ENCODE results near the gene STRIP2. TPM values are rescaled to one million over a fixed set of nuclear protein-coding genes. Genes with fewer than 3 reads are reported as not detected.

STRIP2 gene
- total RNA-seq, 1 experiment from 2014 or later, result 6.5 TPM

GRCh38 chr7:129513546-129513945, 79.3 kb downstream of the STRIP2 start:
- peak overlapping the region; percentile 37; the same call in 1 of the 2 replicates for H3K27ac Mint-ChIP-seq
- ChIA-PET CTCF (no interaction called here), POLR2A (interaction anchor here (0.5 to 1.0 kb wide), 2 partner anchors 77 to 808 kb away, joined by 3 to 6 read pairs; no protein-coding TSS in a partner anchor)
- peaks cover 25% of the 10 kb centered on the region for H3K4me1 Mint-ChIP-seq
- H3K4me3 Mint-ChIP-seq, result no peak overlapping the region
- no peaks in the 10 kb centered on the region for H3K9me3 Mint-ChIP-seq
- DNase-seq (ENCODE audit: low spot score) (no peak), ATAC-seq (no peak)
- no peaks in the 10 kb centered on the region for H3K36me3 Mint-ChIP-seq
- TF ChIP-seq ZNF263 (CRISPR knock-in tag; IDR thresholded peaks at IDR 0.05; ENCODE audit: low read depth), result no peak
- TF ChIP-seq PREB (CRISPR knock-in tag; IDR thresholded peaks at IDR 0.05; ENCODE audit: borderline replicate concordance), result no peak
- no peak for TF ChIP-seq NR1H2 (CRISPR knock-in tag; IDR thresholded peaks at IDR 0.05)
- no peak for TF ChIP-seq ZNF219 (CRISPR knock-in tag; IDR thresholded peaks at IDR 0.05; ENCODE audit: borderline replicate concordance)
- TF ChIP-seq TCF7 (CRISPR knock-in tag; IDR thresholded peaks at IDR 0.05; ENCODE audit: low read depth), result no peak
- no peak for TF ChIP-seq ARID4B (CRISPR knock-in tag; IDR thresholded peaks at IDR 0.05; ENCODE audit: borderline replicate concordance)
- no peaks in the 10 kb centered on the region for H3K27me3 Mint-ChIP-seq (ENCODE audit: low read depth)

- ChIA-PET CTCF (no interaction called here), POLR2A (interaction anchor here (1.0 kb wide), 1 partner anchor 76 kb away, joined by 6 read pairs; no protein-coding TSS in a partner anchor)
- ATAC-seq (peak; percentile 76), DNase-seq (ENCODE audit: low spot score) (no peak)
- TF ChIP-seq FOXJ3 (CRISPR knock-in tag; IDR thresholded peaks at IDR 0.05; ENCODE audit: borderline replicate concordance) (no peak), MYBL2 (CRISPR knock-in tag; IDR thresholded peaks at IDR 0.05) (no peak), ZNF232 (CRISPR knock-in tag; IDR thresholded peaks at IDR 0.05) (no peak), FOXP1 (CRISPR knock-in tag; IDR thresholded peaks at IDR 0.05; ENCODE audit: borderline replicate concordance) (no peak), ESRRA (CRISPR knock-in tag; IDR thresholded peaks at IDR 0.05; ENCODE audit: borderline replicate concordance) (no peak), CREM (CRISPR knock-in tag; IDR thresholded peaks at IDR 0.05) (no peak), ELF4 (CRISPR knock-in tag; IDR thresholded peaks at IDR 0.05; ENCODE audit: low read depth) (no peak), NFYB (CRISPR knock-in tag; conservative IDR thresholded peaks at IDR 0.05; ENCODE audit: low read depth) (no peak), ATF1 (CRISPR knock-in tag; IDR thresholded peaks at IDR 0.05) (no peak), NR2C2 (CRISPR knock-in tag; IDR thresholded peaks at IDR 0.05) (no peak), CTCF (IDR thresholded peaks at IDR 0.05) (no peak), TCF7 (CRISPR knock-in tag; IDR thresholded peaks at IDR 0.05; ENCODE audit: low read depth) (no peak)
- H3K9me3 Mint-ChIP-seq, result no peaks in the 10 kb centered on the region
- no peak overlapping the region for H3K4me3 Mint-ChIP-seq
- H3K4me1 Mint-ChIP-seq, result peaks cover 30% of the 10 kb centered on the region
- H3K36me3 Mint-ChIP-seq, result no peaks in the 10 kb centered on the region
- H3K27ac Mint-ChIP-seq, result no peak overlapping the region
- H3K27me3 Mint-ChIP-seq (ENCODE audit: low read depth), result no peaks in the 10 kb centered on the region
Measured at GRCh38 chr7:129514683-129515082, 80.5 kb downstream of the STRIP2 start.

Measured in WTC11 (cell line).